NCI-H1048 (cell line): Measurements from ENCODE around the gene CRY2.
"Not testable (repeated sequence)": the region's sequence is repeated elsewhere in the genome, so short reads cannot be mapped to it uniquely, and the experiment has no call there.

Experiments used
- DNase-seq: peaks from one replicate; lab custom pipeline; 2025; lab: John Stamatoyannopoulos, UW

Gene CRY2

GRCh38 chr11:45846974-45847910 is at the start of gene CRY2:
CRY2 (plus strand) TSS chr11:45847475; CDS start chr11:45847491, 16 bp downstream.
- peak; percentile 86 for DNase-seq

GRCh38 chr11:45798793-45799441 is 48.4 kb upstream of the CRY2 start:
- DNase-seq, result peak; percentile 31

- no peak for DNase-seq
Measured at GRCh38 chr11:45799562-45799961, 47.7 kb upstream of the CRY2 start.

GRCh38 chr11:45800261-45800660 is 47.0 kb upstream of the CRY2 start:
- no peak for DNase-seq

- DNase-seq, result no peak
Measured at GRCh38 chr11:45801723-45802315, 45.5 kb upstream of the CRY2 start.

GRCh38 chr11:45802531-45803317 is 44.6 kb upstream of the CRY2 start:
- DNase-seq, result no peak

- no peak for DNase-seq
Measured at GRCh38 chr11:45803971-45804760, 43.1 kb upstream of the CRY2 start.

- DNase-seq, result peak; percentile 93
Measured at GRCh38 chr11:45804761-45805304, 42.4 kb upstream of the CRY2 start, which contains the start of gene SLC35C1. SLC35C1 (plus strand) TSS chr11:45805149; CDS start chr11:45805802, 653 bp downstream.

- no peak for DNase-seq
Measured at GRCh38 chr11:45805305-45806071, 41.8 kb upstream of the CRY2 start.

GRCh38 chr11:45806072-45806933 is 41.0 kb upstream of the CRY2 start:
- DNase-seq, result no peak

- no peak for DNase-seq
Measured at GRCh38 chr11:45806937-45807791, 40.1 kb upstream of the CRY2 start.

- DNase-seq, result no peak
Measured at GRCh38 chr11:45807792-45808238, 39.5 kb upstream of the CRY2 start.

- not testable (repeated sequence) for DNase-seq
Measured at GRCh38 chr11:45808427-45808826, 38.8 kb upstream of the CRY2 start.

- DNase-seq, result no peak
Measured at GRCh38 chr11:45809456-45810395, 37.5 kb upstream of the CRY2 start.

- DNase-seq, result no peak
Measured at GRCh38 chr11:45810431-45811108, 36.7 kb upstream of the CRY2 start.

- DNase-seq, result no peak
Measured at GRCh38 chr11:45811109-45811435, 36.2 kb upstream of the CRY2 start.
